Adipocyte (in vitro differentiated cells): ENCODE results near the gene HS6ST2.

Experiments
- DNase-seq: peaks from one replicate; pipeline ENCODE4 v3.0.0-alpha.2; 2015; ENCODE audit warnings: low read depth
- H3K27me3 ChIP-seq: replicated peaks from 2 replicates; pipeline ENCODE4 v1.7.0; 2013; ENCODE audit warnings: mild to moderate bottlenecking, low read length, moderate library complexity; ENCODE audit not compliant: control insufficient read depth, insufficient read depth
- H3K36me3 ChIP-seq: 2 replicates; pipeline ENCODE4 v1.7.0; 2013; ENCODE audit warnings: low read length, mild to moderate bottlenecking, moderate library complexity; ENCODE audit not compliant: control insufficient read depth, insufficient read depth, severe bottlenecking
- H3K4me1 ChIP-seq: 2 replicates; pipeline ENCODE4 v1.7.0; 2013; ENCODE audit warnings: mild to moderate bottlenecking, low read length, moderate library complexity; ENCODE audit not compliant: control insufficient read depth, insufficient read depth
- H3K4me3 ChIP-seq: 2 replicates; pipeline ENCODE4 v1.7.0; 2013; ENCODE audit warnings: mild to moderate bottlenecking, low read length, moderate library complexity
- H3K9ac ChIP-seq: 2 replicates; pipeline ENCODE4 v1.7.0; 2013; ENCODE audit warnings: mild to moderate bottlenecking, low read length, moderate library complexity
- H3K9me3 ChIP-seq: 2 replicates; pipeline ENCODE4 v1.7.0; 2013; ENCODE audit warnings: mild to moderate bottlenecking, low read length, moderate library complexity; ENCODE audit not compliant: control insufficient read depth

The HS6ST2 gene

GRCh38 chrX:132740316-132741123 is 217.9 kb downstream of the HS6ST2 start:
- Histone ChIP-seq H3K27me3 (peaks cover 49% of the 10 kb centered on the region), H3K36me3 (no peaks in the 10 kb centered on the region), H3K9ac (no peak overlapping the region), H3K9me3 (no peaks in the 10 kb centered on the region), H3K4me3 (no peak overlapping the region), H3K4me1 (no peaks in the 10 kb centered on the region)
- peak; percentile 25 for DNase-seq

GRCh38 chrX:132738951-132739350 is 219.5 kb downstream of the HS6ST2 start:
- peaks cover 3% of the 10 kb centered on the region for H3K9me3 ChIP-seq
- no peak for DNase-seq

GRCh38 chrX:132737743-132738142 is 220.7 kb downstream of the HS6ST2 start:
- H3K4me3 ChIP-seq, result no peak overlapping the region
- no peak overlapping the region for H3K9ac ChIP-seq
- H3K27me3 ChIP-seq, result peaks cover 57% of the 10 kb centered on the region
- peaks cover 3% of the 10 kb centered on the region for H3K9me3 ChIP-seq
- no peaks in the 10 kb centered on the region for H3K36me3 ChIP-seq
- H3K4me1 ChIP-seq, result no peaks in the 10 kb centered on the region
- no peak for DNase-seq

More at GRCh38 chrX:132738951-132739350, 219.5 kb downstream of the HS6ST2 start:
- Histone ChIP-seq H3K27me3 (peaks cover 53% of the 10 kb centered on the region), H3K4me1 (no peaks in the 10 kb centered on the region), H3K9ac (no peak overlapping the region), H3K36me3 (no peaks in the 10 kb centered on the region), H3K4me3 (no peak overlapping the region)

- Histone ChIP-seq H3K27me3 (peaks cover 60% of the 10 kb centered on the region), H3K9ac (no peak overlapping the region), H3K4me1 (no peaks in the 10 kb centered on the region), H3K4me3 (no peak overlapping the region), H3K36me3 (no peaks in the 10 kb centered on the region), H3K9me3 (peaks cover 6% of the 10 kb centered on the region)
- no peak for DNase-seq
Observed at GRCh38 chrX:132732236-132732635, 226.2 kb downstream of the HS6ST2 start.

GRCh38 chrX:132730726-132731125 is 227.7 kb downstream of the HS6ST2 start:
- no peaks in the 10 kb centered on the region for H3K4me1 ChIP-seq
- DNase-seq, result no peak
- H3K4me3 ChIP-seq, result no peak overlapping the region
- no peaks in the 10 kb centered on the region for H3K36me3 ChIP-seq
- peaks cover 56% of the 10 kb centered on the region for H3K27me3 ChIP-seq
- H3K9ac ChIP-seq, result no peak overlapping the region
- H3K9me3 ChIP-seq, result peaks cover 6% of the 10 kb centered on the region

DNA sequence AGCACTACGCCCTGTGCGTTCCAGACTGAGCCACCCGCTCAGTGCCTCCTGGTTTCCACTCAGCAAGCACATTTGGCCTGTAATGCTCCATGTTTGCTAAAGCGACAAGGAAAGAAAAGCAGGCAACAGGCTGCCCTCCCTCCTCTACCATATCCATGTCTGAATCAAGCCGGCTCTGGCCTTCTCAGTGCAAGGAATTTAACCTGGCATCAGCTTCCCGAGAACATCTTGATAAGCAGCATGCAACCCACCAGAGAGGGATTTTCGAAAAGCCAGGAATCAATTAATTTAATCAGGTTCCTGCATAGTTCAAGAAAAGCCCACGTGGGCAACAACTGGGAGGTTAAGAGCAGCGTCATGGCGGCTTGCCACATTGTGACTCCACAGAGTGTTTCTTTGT is 228.2 kb downstream of the HS6ST2 start:
- no peak overlapping the region for H3K9ac ChIP-seq
- H3K27me3 ChIP-seq, result peaks cover 56% of the 10 kb centered on the region
- H3K4me1 ChIP-seq, result no peaks in the 10 kb centered on the region
- DNase-seq, result no peak
- H3K4me3 ChIP-seq, result no peak overlapping the region
- H3K36me3 ChIP-seq, result no peaks in the 10 kb centered on the region
- peaks cover 9% of the 10 kb centered on the region for H3K9me3 ChIP-seq

DNA sequence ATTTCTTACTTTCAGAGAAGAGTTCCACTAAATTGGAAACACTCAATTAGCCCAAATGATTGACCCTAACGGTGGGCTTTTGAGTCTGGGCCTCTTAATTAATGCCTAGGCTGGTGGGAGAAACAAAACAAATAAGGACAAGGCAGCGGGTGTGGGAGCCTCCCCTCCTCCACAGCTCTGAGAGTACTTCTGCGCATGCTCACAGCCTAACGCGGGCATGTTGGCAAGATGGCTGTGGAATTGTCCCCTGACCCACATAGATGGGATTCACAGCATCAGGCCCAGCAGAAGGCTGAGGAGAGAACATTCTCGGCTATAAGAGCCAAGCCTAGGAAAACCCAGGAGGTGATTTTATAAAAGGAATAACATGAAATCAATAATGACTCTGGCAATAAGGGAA is 230.1 kb downstream of the HS6ST2 start:
- H3K4me3 ChIP-seq, result no peak overlapping the region
- no peaks in the 10 kb centered on the region for H3K36me3 ChIP-seq
- peaks cover 41% of the 10 kb centered on the region for H3K27me3 ChIP-seq
- H3K9ac ChIP-seq, result no peak overlapping the region
- no peak for DNase-seq
- H3K4me1 ChIP-seq, result no peaks in the 10 kb centered on the region
- peaks cover 15% of the 10 kb centered on the region for H3K9me3 ChIP-seq

DNA sequence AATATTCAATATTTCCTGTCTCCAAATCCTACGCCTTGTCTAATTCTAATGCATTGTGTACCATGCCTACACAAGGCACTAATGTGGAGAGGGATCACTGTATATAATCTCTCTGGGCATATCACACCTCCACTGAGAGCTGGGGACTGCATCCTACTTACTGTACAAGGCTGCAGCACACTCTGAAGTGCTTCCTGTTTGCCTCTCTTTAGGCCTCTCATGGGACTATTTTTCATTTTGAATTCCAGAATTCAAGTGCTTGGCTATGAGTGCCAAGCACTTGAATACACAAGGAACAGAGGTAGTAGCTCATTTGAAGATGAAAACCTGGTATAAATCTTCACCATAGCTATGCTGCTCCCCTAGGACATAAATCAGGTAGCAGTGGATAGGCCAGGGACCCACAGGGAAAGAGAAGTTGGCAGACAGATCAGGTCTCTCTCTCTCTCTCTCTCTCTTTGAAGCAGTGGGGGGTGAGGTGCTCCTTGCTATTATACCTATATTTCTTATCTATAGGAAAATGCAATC is 239.9 kb downstream of the HS6ST2 start:
- H3K27me3 ChIP-seq, result peaks cover 24% of the 10 kb centered on the region
- H3K4me3 ChIP-seq, result no peak overlapping the region
- no peaks in the 10 kb centered on the region for H3K36me3 ChIP-seq
- DNase-seq, result no peak
- no peak overlapping the region for H3K9ac ChIP-seq
- H3K9me3 ChIP-seq, result peaks cover 19% of the 10 kb centered on the region
- no peaks in the 10 kb centered on the region for H3K4me1 ChIP-seq

DNA sequence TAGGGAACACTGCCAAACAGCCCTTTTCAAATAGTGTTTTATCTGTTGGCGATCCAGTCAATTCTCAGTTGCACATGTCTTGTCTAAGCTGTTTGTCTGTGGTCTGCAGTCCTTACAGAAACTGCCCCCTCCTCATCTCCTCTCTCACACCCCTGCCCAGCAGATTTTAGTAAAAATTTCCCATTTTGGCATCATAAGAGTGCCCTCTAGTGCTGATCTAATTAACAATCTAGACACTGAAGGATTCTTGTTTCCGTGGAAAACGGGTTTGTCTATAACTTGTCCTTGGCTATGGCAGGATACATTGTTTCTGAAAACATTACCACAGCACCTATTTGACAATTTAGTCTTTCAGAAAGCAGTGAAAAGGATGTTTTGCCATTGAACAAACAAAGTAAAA is 242.4 kb downstream of the HS6ST2 start:
- DNase-seq, result peak; percentile 26
- no peak overlapping the region for H3K9ac ChIP-seq
- H3K9me3 ChIP-seq, result peaks cover 18% of the 10 kb centered on the region
- H3K27me3 ChIP-seq, result peaks cover 42% of the 10 kb centered on the region
- no peaks in the 10 kb centered on the region for H3K4me1 ChIP-seq
- H3K4me3 ChIP-seq, result no peak overlapping the region
- no peaks in the 10 kb centered on the region for H3K36me3 ChIP-seq

GRCh38 chrX:132714913-132715312 is 243.5 kb downstream of the HS6ST2 start:
- peaks cover 48% of the 10 kb centered on the region for H3K27me3 ChIP-seq
- peaks cover 8% of the 10 kb centered on the region for H3K9me3 ChIP-seq
- no peak overlapping the region for H3K4me3 ChIP-seq
- H3K9ac ChIP-seq, result no peak overlapping the region
- H3K36me3 ChIP-seq, result no peaks in the 10 kb centered on the region
- H3K4me1 ChIP-seq, result no peaks in the 10 kb centered on the region
- DNase-seq, result no peak

DNA sequence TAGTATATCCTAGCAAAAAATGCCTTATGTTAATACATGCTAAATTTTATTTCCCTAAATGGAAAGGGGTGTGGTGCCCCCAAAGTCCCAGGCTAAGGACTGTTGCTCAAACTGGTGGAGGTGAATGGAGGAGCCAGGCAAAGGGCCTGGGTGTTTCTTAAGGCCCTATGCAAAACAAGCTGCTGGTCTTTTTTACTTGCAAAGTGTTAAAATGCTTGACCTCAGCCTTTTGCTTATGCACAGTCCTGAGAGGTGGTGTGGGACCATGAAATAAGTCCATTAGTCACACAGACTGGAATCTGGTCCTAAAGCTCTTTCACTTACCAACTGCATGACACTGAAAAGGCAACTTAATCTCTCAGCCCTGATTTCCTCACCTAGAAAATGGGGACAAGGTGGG is 246.1 kb downstream of the HS6ST2 start:
- H3K36me3 ChIP-seq, result no peaks in the 10 kb centered on the region
- DNase-seq, result no peak
- H3K9ac ChIP-seq, result no peak overlapping the region
- H3K4me3 ChIP-seq, result no peak overlapping the region
- no peaks in the 10 kb centered on the region for H3K9me3 ChIP-seq
- H3K4me1 ChIP-seq, result no peaks in the 10 kb centered on the region
- H3K27me3 ChIP-seq, result peaks cover 44% of the 10 kb centered on the region
